ENCODE data around the gene GJB4.

Gene GJB4

DNA sequence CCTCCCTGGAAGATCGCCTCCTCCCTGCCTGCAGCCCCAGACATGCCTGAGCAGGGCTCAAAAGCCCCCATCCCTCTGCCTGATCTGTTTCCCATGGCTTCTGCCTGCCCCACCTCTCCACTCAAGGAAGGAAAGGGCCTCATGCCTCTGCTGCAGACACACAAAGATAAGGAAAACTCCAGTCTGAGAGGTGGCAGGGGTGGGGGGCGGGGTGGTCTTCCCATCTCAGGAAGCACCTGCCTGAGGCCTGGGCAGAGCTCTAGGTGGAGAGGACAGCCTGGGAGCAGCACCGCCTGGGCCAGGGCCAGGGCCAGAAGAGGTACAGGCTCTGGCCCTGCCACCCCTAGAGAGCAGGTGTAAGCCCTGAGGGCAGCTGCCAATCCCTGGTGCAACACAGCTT is 17.4 kb downstream of the GJB4 start:
- Histone ChIP-seq H3K9ac (no peak overlapping the region), H3K27me3 (ENCODE audit: insufficient read depth, low read depth) (no peaks in the 10 kb centered on the region), H3K4me2 (no peak overlapping the region), H3K36me3 (ENCODE audit: insufficient read depth) (no peaks in the 10 kb centered on the region), H3K27ac (no peak overlapping the region), H3K4me3 (IDR thresholded peaks at IDR 0.05; ENCODE audit: insufficient read depth, low read depth, low read length) (no peak overlapping the region), H2AFZ (ENCODE audit: low read depth) (no peak overlapping the region), H3K79me2 (ENCODE audit: insufficient read depth, low read depth) (no peaks in the 10 kb centered on the region), H3K4me1 (ENCODE audit: low read depth, poor library complexity, severe bottlenecking) (no peaks in the 10 kb centered on the region), H4K20me1 (ENCODE audit: insufficient read depth) (no peaks in the 10 kb centered on the region)
- TF ChIP-seq, protein P1, sequence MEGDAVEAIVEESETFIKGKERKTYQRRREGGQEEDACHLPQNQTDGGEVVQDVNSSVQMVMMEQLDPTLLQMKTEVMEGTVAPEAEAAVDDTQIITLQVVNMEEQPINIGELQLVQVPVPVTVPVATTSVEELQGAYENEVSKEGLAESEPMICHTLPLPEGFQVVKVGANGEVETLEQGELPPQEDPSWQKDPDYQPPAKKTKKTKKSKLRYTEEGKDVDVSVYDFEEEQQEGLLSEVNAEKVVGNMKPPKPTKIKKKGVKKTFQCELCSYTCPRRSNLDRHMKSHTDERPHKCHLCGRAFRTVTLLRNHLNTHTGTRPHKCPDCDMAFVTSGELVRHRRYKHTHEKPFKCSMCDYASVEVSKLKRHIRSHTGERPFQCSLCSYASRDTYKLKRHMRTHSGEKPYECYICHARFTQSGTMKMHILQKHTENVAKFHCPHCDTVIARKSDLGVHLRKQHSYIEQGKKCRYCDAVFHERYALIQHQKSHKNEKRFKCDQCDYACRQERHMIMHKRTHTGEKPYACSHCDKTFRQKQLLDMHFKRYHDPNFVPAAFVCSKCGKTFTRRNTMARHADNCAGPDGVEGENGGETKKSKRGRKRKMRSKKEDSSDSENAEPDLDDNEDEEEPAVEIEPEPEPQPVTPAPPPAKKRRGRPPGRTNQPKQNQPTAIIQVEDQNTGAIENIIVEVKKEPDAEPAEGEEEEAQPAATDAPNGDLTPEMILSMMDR (conservative IDR thresholded peaks at IDR 0.05; ENCODE audit: low read depth, low read length) = no peak

DNA sequence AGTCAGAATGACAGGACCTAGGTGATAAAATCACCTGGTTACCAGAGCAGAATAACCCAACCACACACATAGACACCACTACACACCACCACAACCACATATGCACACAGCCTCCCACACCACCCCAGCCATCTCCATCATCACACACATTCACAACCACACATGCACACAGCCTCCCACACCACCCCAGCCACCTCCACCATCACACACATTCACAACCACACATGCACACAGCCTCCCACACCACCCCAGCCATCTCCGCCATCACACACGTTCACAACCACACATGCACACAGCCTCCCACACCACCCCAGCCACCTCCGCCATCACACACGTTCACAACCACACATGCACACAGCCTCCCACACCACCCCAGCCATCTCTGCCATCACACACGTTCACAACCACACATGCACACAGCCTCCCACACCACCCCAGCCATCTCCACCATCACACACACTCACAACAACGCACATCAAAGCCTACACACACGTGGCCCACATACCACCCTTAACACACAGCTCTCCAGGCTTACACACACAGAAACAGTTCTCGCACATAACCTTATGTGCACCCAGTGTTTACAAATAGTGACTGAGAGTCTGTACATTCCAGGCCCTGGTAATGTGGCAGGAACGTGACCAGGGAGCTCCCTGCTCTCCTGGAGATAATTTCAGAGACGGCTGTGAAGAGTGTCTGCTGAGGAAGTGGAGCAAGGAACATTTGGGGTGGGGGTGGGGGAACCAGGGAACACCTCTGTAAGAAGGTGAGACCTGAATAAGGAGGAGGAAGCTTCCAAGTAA is 18.2 kb downstream of the GJB4 start:
- Histone ChIP-seq H3K27ac (no peak overlapping the region), H3K4me2 (no peak overlapping the region), H3K27me3 (ENCODE audit: insufficient read depth, low read depth) (no peaks in the 10 kb centered on the region), H3K9ac (no peak overlapping the region), H3K4me1 (ENCODE audit: low read depth, poor library complexity, severe bottlenecking) (no peaks in the 10 kb centered on the region), H3K36me3 (ENCODE audit: insufficient read depth) (no peaks in the 10 kb centered on the region), H3K4me3 (IDR thresholded peaks at IDR 0.05; ENCODE audit: insufficient read depth, low read depth, low read length) (no peak overlapping the region), H3K79me2 (ENCODE audit: insufficient read depth, low read depth) (no peaks in the 10 kb centered on the region), H4K20me1 (ENCODE audit: insufficient read depth) (no peaks in the 10 kb centered on the region), H2AFZ (ENCODE audit: low read depth) (no peak overlapping the region)
- TF ChIP-seq, protein P1 (conservative IDR thresholded peaks at IDR 0.05; ENCODE audit: low read depth, low read length) = no peak

DNA sequence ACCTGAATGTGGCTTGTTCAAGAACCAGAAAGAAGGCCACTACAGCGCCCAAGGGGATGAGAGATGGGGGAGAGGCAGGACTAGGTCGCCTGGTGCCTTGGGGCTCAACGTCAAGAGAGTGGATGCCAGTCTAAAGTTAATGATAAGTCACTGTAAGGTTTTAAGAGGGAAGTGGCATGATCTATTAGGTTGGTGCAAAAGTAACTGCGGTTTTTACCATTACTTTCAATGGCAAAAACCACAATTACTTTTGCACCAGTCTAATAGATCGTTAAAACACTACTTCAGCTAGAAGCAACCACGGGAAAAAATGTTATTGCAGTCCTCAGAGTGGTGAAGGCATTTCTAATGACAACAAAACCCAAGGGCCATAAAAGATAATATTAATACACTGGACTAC is 18.8 kb downstream of the GJB4 start:
- no peaks in the 10 kb centered on the region for H3K4me1 ChIP-seq (ENCODE audit: low read depth, poor library complexity, severe bottlenecking)
- H4K20me1 ChIP-seq (ENCODE audit: insufficient read depth) = no peaks in the 10 kb centered on the region
- H3K36me3 ChIP-seq (ENCODE audit: insufficient read depth) = no peaks in the 10 kb centered on the region
- no peak overlapping the region for H3K4me3 ChIP-seq (IDR thresholded peaks at IDR 0.05; ENCODE audit: insufficient read depth, low read depth, low read length)
- no peak overlapping the region for H3K9ac ChIP-seq
- H3K27me3 ChIP-seq (ENCODE audit: insufficient read depth, low read depth) = no peaks in the 10 kb centered on the region
- H2AFZ ChIP-seq (ENCODE audit: low read depth) = no peak overlapping the region
- no peaks in the 10 kb centered on the region for H3K79me2 ChIP-seq (ENCODE audit: insufficient read depth, low read depth)
- TF ChIP-seq, protein P1 (conservative IDR thresholded peaks at IDR 0.05; ENCODE audit: low read depth, low read length) = no peak
- H3K27ac ChIP-seq = no peak overlapping the region
- no peak overlapping the region for H3K4me2 ChIP-seq

DNA sequence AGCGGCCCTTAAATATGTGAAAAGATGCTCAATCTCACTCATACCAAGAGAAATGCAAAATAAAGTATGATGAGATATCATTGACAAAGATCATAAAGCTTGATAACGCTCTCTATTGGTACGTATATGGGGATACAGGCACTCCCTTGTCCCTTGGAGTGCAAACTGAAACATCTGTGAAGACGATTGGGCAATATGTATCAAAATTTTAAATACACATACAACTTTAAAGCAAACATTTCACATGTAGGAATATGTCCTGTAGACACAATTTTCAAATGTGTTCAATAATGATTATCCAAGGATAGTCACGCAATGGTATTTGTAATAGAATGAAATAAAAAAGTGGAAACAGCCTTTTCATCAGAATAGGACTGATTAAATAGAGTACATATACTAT is 19.5 kb downstream of the GJB4 start:
- no peaks in the 10 kb centered on the region for H3K27me3 ChIP-seq (ENCODE audit: insufficient read depth, low read depth)
- no peaks in the 10 kb centered on the region for H4K20me1 ChIP-seq (ENCODE audit: insufficient read depth)
- H3K4me3 ChIP-seq (IDR thresholded peaks at IDR 0.05; ENCODE audit: insufficient read depth, low read depth, low read length) = no peak overlapping the region
- H2AFZ ChIP-seq (ENCODE audit: low read depth) = no peak overlapping the region
- H3K27ac ChIP-seq = no peak overlapping the region
- TF ChIP-seq, protein P1 (conservative IDR thresholded peaks at IDR 0.05; ENCODE audit: low read depth, low read length) = no peak
- no peak overlapping the region for H3K4me2 ChIP-seq
- H3K79me2 ChIP-seq (ENCODE audit: insufficient read depth, low read depth) = no peaks in the 10 kb centered on the region
- no peaks in the 10 kb centered on the region for H3K36me3 ChIP-seq (ENCODE audit: insufficient read depth)
- no peaks in the 10 kb centered on the region for H3K4me1 ChIP-seq (ENCODE audit: low read depth, poor library complexity, severe bottlenecking)
- no peak overlapping the region for H3K9ac ChIP-seq

Measured in KMS-11 (cell line).